Psoas muscle (tissue), 8 donors: ENCODE data around the gene RPAP2. TPM values are rescaled to one million over a fixed set of nuclear protein-coding genes. Genes with fewer than 3 reads are reported as not detected.

Source experiments
- ATAC-seq, 4 donors: fragments of 200-7000 bp; cut with Tn5 transposase; one replicate each; pipeline ENCODE4 v1.9.1; 2020; ENCODE audit warnings: moderate library complexity in 3 of 4, mild to moderate bottlenecking in 2 of 4
- DNase-seq, 2 donors: peaks; one replicate each; pipeline ENCODE4 v3.0.0-alpha.2; 2020
- H3K27ac ChIP-seq: fragments of 200-600 bp; one replicate; pipeline ENCODE4 v1.8.0; 2022
- H3K27me3 ChIP-seq, 3 donors: fragments of 200-600 bp in 1 of 3; one replicate each; pipeline versions ENCODE4 v1.6.1 to v1.8.0; 2013 to 2022; ENCODE audit warnings: low read length in 2 of 3, mild to moderate bottlenecking in 2 of 3, moderate library complexity in 1 of 3; ENCODE audit not compliant: insufficient read depth in 3 of 3
- H3K36me3 ChIP-seq, 2 donors: fragments of 200-600 bp in 1 of 2; one replicate each; pipeline versions ENCODE4 v1.6.1 to v1.8.0; 2013 to 2022; ENCODE audit warnings: low read depth in 1 of 2, mild to moderate bottlenecking in 1 of 2, moderate library complexity in 1 of 2; ENCODE audit not compliant: insufficient read depth in 1 of 2
- H3K4me1 ChIP-seq: fragments of 200-600 bp; one replicate; pipeline ENCODE4 v1.8.0; 2022
- H3K4me3 ChIP-seq: fragments of 200-600 bp; one replicate; pipeline ENCODE4 v1.8.0; 2022; ENCODE audit warnings: mild to moderate bottlenecking
- H3K9me3 ChIP-seq: fragments of 200-600 bp; one replicate; pipeline ENCODE4 v1.8.0; 2022
- CTCF ChIP-seq: fragments of 200-600 bp; IDR thresholded peaks from one replicate; pipeline ENCODE4 v1.8.0; 2022; ENCODE audit warnings: antibody characterized with exemption
- WGBS, 3 donors: extraction: QIAGEN DNeasy Blood & Tissue Kit; methylation state at CpG; one replicate each; pipeline versions ENCODE4 v1.1.6 to v1.1.7; 2013; 5-methylcytosine and 5-hydroxymethylcytosine counted together
- intact Hi-C, 2 donors: fragments of 100-400 bp; cut with DNase I; formaldehyde crosslinking; loops; one replicate each; pipeline versions ENCODE4 v1.11.0 to v1.14.2; 2022
- polyA plus RNA-seq, 3 donors: library from polyadenylated mRNA; stranded (reverse); fragments of 200-250 nt; gene quantifications; one replicate each; pipeline ENCODE4 v1.2.3, GENCODE V29; 2013
- total RNA-seq, 4 donors: library from RNA; stranded (reverse); fragmentation: NEBNext Ultra II Directional in 2 of 4; extraction: Animal tissue kit (Norgen Biotek cat#: 25700) in 2 of 4; gene quantifications; one replicate each; pipeline versions ENCODE4 v1.2.1 to v1.2.4, GENCODE V29; 2021 to 2023
- donor health status: healthy with polysubstance abuse.
- donor health status: DM: no; HTN: no; CAD: no; lungs with moderate emphysema.
- donor health status: Bipolar disorder and iron deficiency.
- donor health status: healthy.
- donor health status: DM: yes; HTN: yes; CAD: no.
- donor health status: DM: no; HTN: no; CAD: no.
- donor health status: DM: no; HTN: no; CAD: no.
- donor health status: DM: yes; HTN: yes; CAD: no.

RPAP2 gene
- total and polyA plus RNA-seq, 7 donors: 10.9 to 33.1 (median 26.5) TPM

GRCh38 chr1:92404661-92405060 lies 105.8 kb downstream of the RPAP2 start:
- H3K36me3 ChIP-seq: no peaks in the 10 kb centered on the region
- WGBS, 3 donors: 62 to 78% (median 73%) methylated on average over 1 of the region's 1 CpG
- DNase-seq (no peak), ATAC-seq (no peak)
- H3K27ac ChIP-seq: no peak overlapping the region
- no peak overlapping the region for H3K4me3 ChIP-seq
- H3K4me1 ChIP-seq: no peaks in the 10 kb centered on the region
- intact Hi-C loops: no loop called here
- H3K9me3 ChIP-seq: peaks cover 16% of the 10 kb centered on the region
- no peaks in the 10 kb centered on the region for H3K27me3 ChIP-seq
- TF ChIP-seq CTCF: no peak

DNA sequence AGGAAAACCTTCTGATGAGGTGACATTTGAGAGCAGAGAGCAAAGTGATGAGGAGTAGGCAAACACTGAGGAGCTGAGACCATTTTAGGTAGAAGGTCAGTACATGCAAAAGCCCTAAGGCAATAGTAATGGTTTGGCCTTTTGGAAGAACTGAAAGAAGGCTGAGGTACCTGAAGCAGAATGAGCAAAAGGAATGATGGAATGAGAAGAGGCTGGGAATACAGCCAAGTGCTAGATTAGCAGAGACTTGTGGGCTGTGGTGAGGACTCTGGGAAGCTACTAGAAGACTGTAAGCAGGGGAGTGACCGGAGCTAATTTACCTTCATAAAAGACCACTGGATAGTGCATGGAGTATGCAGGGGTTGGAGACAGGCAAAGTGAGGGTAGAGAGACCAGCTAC lies 110.0 kb downstream of the RPAP2 start:
- no peaks in the 10 kb centered on the region for H3K9me3 ChIP-seq
- H3K27ac ChIP-seq: no peak overlapping the region
- no peak for ATAC-seq
- intact Hi-C loops: no loop called here
- no peaks in the 10 kb centered on the region for H3K4me1 ChIP-seq
- TF ChIP-seq CTCF: no peak
- no peak for DNase-seq
- H3K4me3 ChIP-seq: no peak overlapping the region
- WGBS, 3 donors: 88 to 100% (median 95%) methylated on average over 1 of the region's 1 CpG
- no peaks in the 10 kb centered on the region for H3K27me3 ChIP-seq
- no peaks in the 10 kb centered on the region for H3K36me3 ChIP-seq

- H3K27ac ChIP-seq: no peak overlapping the region
- ATAC-seq (no peak), DNase-seq (no peak)
- TF ChIP-seq CTCF: no peak
- H3K4me1 ChIP-seq: no peaks in the 10 kb centered on the region
- WGBS, 3 donors: 64 to 73% (median 68%) methylated on average over 4 of the region's 4 CpGs
- H3K27me3 ChIP-seq: no peaks in the 10 kb centered on the region
- no peaks in the 10 kb centered on the region for H3K9me3 ChIP-seq
- no peaks in the 10 kb centered on the region for H3K36me3 ChIP-seq
- no peak overlapping the region for H3K4me3 ChIP-seq
- intact Hi-C loops: no loop called here
Observed at GRCh38 chr1:92409946-92410549, 111.2 kb downstream of the RPAP2 start.

DNA sequence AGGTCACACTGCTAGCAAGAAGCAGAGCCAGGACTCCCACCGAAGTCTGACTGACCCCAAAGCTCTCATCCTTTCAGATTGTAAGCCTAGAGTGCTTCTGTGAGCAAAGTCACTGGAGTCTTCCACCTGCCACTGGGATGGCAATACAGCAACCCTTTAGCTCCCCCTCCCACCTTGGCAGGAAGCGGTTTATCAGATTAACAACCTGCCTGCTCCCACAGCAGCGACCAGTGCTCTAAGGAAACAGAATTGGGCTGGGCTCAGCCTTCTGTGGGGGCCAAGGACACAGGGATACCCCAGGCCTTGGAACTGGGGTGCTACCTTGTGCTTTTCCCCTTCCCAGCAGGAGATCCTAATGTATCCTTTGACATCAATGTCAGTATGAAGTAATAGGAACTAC lies 111.8 kb downstream of the RPAP2 start:
- TF ChIP-seq CTCF: no peak
- Histone ChIP-seq H3K4me3 (no peak overlapping the region), H3K36me3 (no peaks in the 10 kb centered on the region), H3K27ac (no peak overlapping the region), H3K4me1 (no peaks in the 10 kb centered on the region), H3K27me3 (no peaks in the 10 kb centered on the region), H3K9me3 (no peaks in the 10 kb centered on the region)
- 45 to 56% (median 54%) methylated on average over 3 of the region's 3 CpGs for WGBS, 3 donors
- intact Hi-C loops: no loop called here
- DNase-seq: no peak
- no peak for ATAC-seq

DNA sequence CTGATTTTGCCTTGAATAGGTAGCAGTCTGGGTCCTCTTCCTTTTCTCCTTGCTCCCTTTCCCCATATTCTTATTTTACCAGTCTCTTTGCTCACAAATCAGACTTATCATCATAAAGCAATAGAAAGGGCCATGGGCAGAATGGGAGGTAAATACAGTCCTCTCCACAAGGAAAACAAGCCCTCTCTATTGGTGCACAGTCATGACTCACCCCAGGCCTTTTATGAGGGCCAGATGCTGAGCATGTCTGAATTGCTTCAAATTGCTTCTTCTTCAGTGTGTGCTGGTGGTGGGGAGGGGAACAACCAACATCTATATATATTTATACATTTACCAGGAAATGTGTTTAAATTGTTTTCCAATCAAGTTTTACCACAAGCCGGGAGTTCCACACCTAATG lies 112.7 kb downstream of the RPAP2 start:
- Histone ChIP-seq H3K4me1 (no peaks in the 10 kb centered on the region), H3K9me3 (no peaks in the 10 kb centered on the region), H3K4me3 (no peak overlapping the region), H3K27me3 (no peaks in the 10 kb centered on the region), H3K27ac (no peak overlapping the region), H3K36me3 (no peaks in the 10 kb centered on the region)
- no peak for DNase-seq
- no peak for TF ChIP-seq CTCF
- intact Hi-C loops: no loop called here
- no peak for ATAC-seq
- WGBS, 3 donors: 84 to 97% (median 88%) methylated on average over 1 of the region's 1 CpG
